Suprapubic skin (tissue), 3 donors: Measurements from ENCODE around the gene ATL2.

Experiments used
- CTCF ChIP-seq, 2 donors: fragments of 200-600 bp in 1 of 2; fragments of 450-650 bp in 1 of 2; sonication (generic) in 1 of 2; IDR thresholded peaks; one replicate each; pipeline ENCODE4 v1.5.1; 2016 to 2019; ENCODE audit warnings: antibody characterized with exemption in 2 of 2, mild to moderate bottlenecking in 1 of 2, moderate library complexity in 1 of 2
- POLR2AphosphoS5 ChIP-seq, 3 donors: sonication (generic); formaldehyde crosslinking; IDR thresholded peaks; one replicate each; pipeline ENCODE4 v1.6.1; 2017; ENCODE audit warnings: antibody characterized with exemption in 3 of 3

- TF ChIP-seq CTCF (IDR thresholded peaks at IDR 0.05) (no peak), POLR2AphosphoS5 (IDR thresholded peaks at IDR 0.05) (no peak)
Measured at GRCh38 chr2:38394903-38395341, 17.8 kb upstream of the ATL2 start.
